Esophagus (tissue), 2 donors: ENCODE results near the gene TLR4. TPM values are rescaled to one million over a fixed set of nuclear protein-coding genes. Genes with fewer than 3 reads are reported as not detected.

Source experiments
- H3K27ac ChIP-seq, 2 donors: one replicate each; pipeline ENCODE4 v1.5.1; 2013; ENCODE audit warnings: low read depth in 2 of 2, mild to moderate bottlenecking in 2 of 2, inconsistent platforms in 1 of 2, low read length in 1 of 2, moderate library complexity in 1 of 2
- H3K27me3 ChIP-seq, 2 donors: one replicate each; pipeline ENCODE4 v1.6.1; 2013; ENCODE audit warnings: low read length in 2 of 2, control low read depth in 1 of 2, mild to moderate bottlenecking in 1 of 2; ENCODE audit not compliant: insufficient read depth in 2 of 2, control insufficient read depth in 1 of 2
- H3K36me3 ChIP-seq, 2 donors: one replicate each; pipeline ENCODE4 v1.6.1; 2013; ENCODE audit warnings: low read length in 1 of 2; ENCODE audit not compliant: control insufficient read depth in 2 of 2, insufficient read depth in 2 of 2
- H3K4me1 ChIP-seq, 2 donors: one replicate each; pipeline ENCODE4 v1.6.1; 2013; ENCODE audit warnings: low read length in 1 of 2; ENCODE audit not compliant: control insufficient read depth in 2 of 2, insufficient read depth in 2 of 2
- H3K4me3 ChIP-seq, 2 donors: one replicate each; pipeline ENCODE4 v1.5.1; 2013; ENCODE audit warnings: low read length in 2 of 2, mild to moderate bottlenecking in 2 of 2, low read depth in 1 of 2, moderate library complexity in 1 of 2
- H3K9me3 ChIP-seq, 2 donors: one replicate each; pipeline ENCODE4 v1.6.1; 2013; ENCODE audit warnings: mild to moderate bottlenecking in 2 of 2, low read depth in 1 of 2, low read length in 1 of 2, moderate library complexity in 1 of 2; ENCODE audit not compliant: control insufficient read depth in 2 of 2, insufficient read depth in 1 of 2
- WGBS, 2 donors: extraction: QIAGEN DNeasy Blood & Tissue Kit; methylation state at CpG; one replicate each; pipeline ENCODE4 v1.1.7; 2013; 5-methylcytosine and 5-hydroxymethylcytosine counted together
- polyA plus RNA-seq, 2 donors: library from polyadenylated mRNA; stranded (reverse); fragments of 200-250 nt; gene quantifications; one replicate each; pipeline ENCODE4 v1.2.3, GENCODE V29; 2013
- donor health status: healthy with polysubstance abuse.
- donor health status: Bipolar disorder and iron deficiency.

The TLR4 gene
- polyA plus RNA-seq, 2 donors: 0.47 TPM

DNA sequence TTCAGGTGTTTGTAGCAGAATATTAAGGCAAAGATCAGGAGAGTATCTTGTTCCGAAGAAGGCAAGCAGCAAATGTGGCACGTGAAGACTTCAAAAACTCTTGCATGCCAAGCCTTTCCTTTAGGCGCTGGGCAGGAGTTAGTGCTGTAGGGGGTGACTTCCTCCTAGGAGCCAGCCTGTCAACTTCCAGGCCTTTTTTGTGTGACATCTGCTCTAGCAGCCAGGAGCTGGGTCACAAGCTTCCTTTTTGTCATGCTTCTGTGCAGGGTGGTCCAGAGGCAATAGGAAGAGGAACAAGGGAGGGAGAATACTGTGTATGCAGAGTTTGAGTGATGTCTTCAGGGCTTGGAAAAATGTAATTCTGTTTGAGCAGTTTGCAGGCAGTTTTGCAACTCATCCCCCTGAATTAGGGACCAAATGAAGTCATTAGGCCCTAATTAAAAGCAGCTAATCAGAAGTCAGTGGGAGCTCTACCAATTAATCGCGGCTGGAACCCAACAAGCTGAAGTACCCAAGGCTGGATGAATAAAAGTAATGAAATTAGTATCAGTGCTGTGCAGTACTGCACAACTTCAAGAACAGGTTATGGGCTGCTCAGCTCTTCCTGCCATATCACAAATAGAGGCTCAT lies 53.5 kb downstream of the TLR4 start:
- no peaks in the 10 kb centered on the region for H3K9me3 ChIP-seq
- H3K4me1 ChIP-seq: no peaks in the 10 kb centered on the region
- no peaks in the 10 kb centered on the region for H3K36me3 ChIP-seq
- H3K27ac ChIP-seq: no peak overlapping the region
- H3K27me3 ChIP-seq: no peaks in the 10 kb centered on the region
- WGBS, 2 donors: 68 to 81% methylated on average over 5 of the region's 5 CpGs
- H3K4me3 ChIP-seq: no peak overlapping the region

GRCh38 chr9:117763314-117763713 lies 59.1 kb downstream of the TLR4 start:
- 49 to 63% methylated on average over 4 of the region's 4 CpGs for WGBS, 2 donors

DNA sequence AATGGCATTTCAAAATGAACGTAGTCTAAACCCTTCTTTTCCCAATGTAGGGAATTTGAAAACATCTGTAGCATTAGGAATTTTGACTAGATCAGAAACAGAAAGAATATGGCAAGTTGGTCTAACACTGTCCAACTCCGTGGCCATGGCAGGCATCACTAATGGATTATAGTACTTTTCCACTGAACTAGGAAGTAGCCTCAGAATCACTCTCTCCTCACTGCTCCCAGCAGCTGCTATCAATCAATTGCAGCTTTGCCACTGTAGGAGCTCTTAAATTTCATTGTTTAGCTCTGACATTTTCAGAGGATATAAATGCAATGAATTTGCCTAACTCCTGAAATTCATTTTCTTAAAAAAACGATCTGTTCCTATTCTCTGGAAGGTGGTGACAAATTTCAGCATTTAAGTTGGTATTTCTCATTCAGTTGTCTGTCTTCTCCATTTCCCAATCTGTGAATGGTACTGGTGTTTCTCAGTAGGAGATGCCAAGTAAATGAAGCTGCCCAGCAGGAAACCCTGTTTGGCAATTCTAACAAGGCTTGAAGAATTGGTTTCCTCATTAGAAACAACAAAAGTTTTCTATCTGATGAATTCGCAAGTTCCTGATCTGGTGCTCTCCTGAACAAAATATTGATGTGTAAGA lies 64.7 kb downstream of the TLR4 start:
- H3K4me3 ChIP-seq: no peak overlapping the region
- H3K4me1 ChIP-seq: no peaks in the 10 kb centered on the region
- H3K36me3 ChIP-seq: no peaks in the 10 kb centered on the region
- 54 to 55% methylated on average over 4 of the region's 4 CpGs for WGBS, 2 donors
- H3K27me3 ChIP-seq: no peaks in the 10 kb centered on the region
- H3K9me3 ChIP-seq: no peaks in the 10 kb centered on the region
- no peak overlapping the region for H3K27ac ChIP-seq

More at GRCh38 chr9:117763314-117763713, 59.1 kb downstream of the TLR4 start:
- no peaks in the 10 kb centered on the region for H3K36me3 ChIP-seq
- no peaks in the 10 kb centered on the region for H3K27me3 ChIP-seq
- H3K9me3 ChIP-seq: no peaks in the 10 kb centered on the region
- H3K4me3 ChIP-seq: no peak overlapping the region
- H3K27ac ChIP-seq: no peak overlapping the region
- no peaks in the 10 kb centered on the region for H3K4me1 ChIP-seq

DNA sequence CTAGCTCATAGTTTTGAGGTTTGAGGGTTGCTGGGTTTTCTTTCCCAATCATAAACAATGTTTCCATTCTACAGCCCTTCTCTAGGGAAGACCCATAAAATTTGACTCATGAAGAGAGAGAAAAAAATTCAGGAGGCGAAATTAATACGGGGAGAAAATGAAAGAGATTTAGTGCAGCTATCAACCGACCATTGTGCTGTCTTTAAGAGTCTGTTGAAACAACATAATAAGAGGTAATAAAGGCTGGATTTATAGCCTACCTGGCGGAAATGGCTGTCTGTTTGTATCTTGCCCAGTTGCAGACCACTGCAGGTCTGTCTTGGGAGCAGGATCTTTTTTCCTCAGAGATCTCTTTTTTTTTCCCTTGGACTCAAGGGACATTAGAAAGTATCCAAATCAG lies 66.9 kb downstream of the TLR4 start:
- H3K4me1 ChIP-seq: no peaks in the 10 kb centered on the region
- 61 to 65% methylated on average over 4 of the region's 4 CpGs for WGBS, 2 donors
- H3K4me3 ChIP-seq: no peak overlapping the region
- no peaks in the 10 kb centered on the region for H3K27me3 ChIP-seq
- no peaks in the 10 kb centered on the region for H3K36me3 ChIP-seq
- no peak overlapping the region for H3K27ac ChIP-seq
- H3K9me3 ChIP-seq: no peaks in the 10 kb centered on the region

- Histone ChIP-seq H3K27ac (no peak overlapping the region), H3K4me3 (no peak overlapping the region), H3K9me3 (no peaks in the 10 kb centered on the region), H3K27me3 (no peaks in the 10 kb centered on the region), H3K36me3 (no peaks in the 10 kb centered on the region), H3K4me1 (no peaks in the 10 kb centered on the region)
- 49 to 61% methylated on average over 3 of the region's 3 CpGs for WGBS, 2 donors
Measured at GRCh38 chr9:117772960-117773359, 68.8 kb downstream of the TLR4 start.
